ENCODE measurements around the gene VPS13D. TPM values are rescaled to one million over a fixed set of nuclear protein-coding genes. Genes with fewer than 3 reads are reported as not detected.
"Not testable (repeated sequence)": the region's sequence is repeated elsewhere in the genome, so short reads cannot be mapped to it uniquely, and the experiment has no call there.

VPS13D gene
- total and polyA plus RNA-seq, 2 of the 4 experiments (the other 2 are of a cell fraction): 9.0 to 16.3 TPM

DNA sequence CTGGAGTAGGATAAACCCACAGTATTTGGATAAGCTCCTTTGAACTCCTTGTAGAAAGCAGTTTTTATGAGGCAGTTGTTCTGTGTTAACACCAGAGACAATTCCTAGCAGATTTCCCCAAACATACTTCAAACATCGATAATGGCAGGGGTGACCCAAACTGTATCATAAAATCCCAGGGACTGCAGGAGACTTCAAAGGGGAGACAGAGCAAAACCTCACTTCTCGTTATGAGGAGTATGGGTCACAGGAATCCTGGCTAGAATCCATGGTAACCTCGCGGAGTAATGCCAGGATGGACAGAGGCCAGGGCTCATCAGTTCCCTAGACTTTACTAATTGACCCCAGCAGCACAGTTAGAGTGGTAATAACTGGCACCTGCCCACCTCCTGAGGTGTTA lies 240.2 kb downstream of the VPS13D start:
- Histone ChIP-seq H2AK9ac (replicated peaks; ENCODE audit: low read depth, low read length, poor library complexity) (no peak overlapping the region), H2AK5ac (ENCODE audit: low read depth, low read length) (no peak overlapping the region), H2BK15ac (ENCODE audit: low read depth, low read length) (peak overlapping the region; percentile 17; the same call in 1 of the 3 replicates), H3K14ac (replicated peaks; ENCODE audit: low read depth, low read length) (no peak overlapping the region; the same call in 1 of the 2 replicates), H4K8ac (ENCODE audit: low read depth in 2 of 2, low read length in 2 of 2) (no peak overlapping the region), H3K79me1 (ENCODE audit: low read depth in 1 of 2, low read length in 2 of 2) (peaks cover 2% of the 10 kb centered on the region in 2 experiments; a peak in 2 of 4 replicates), H3K4me1 (ENCODE audit: control insufficient read depth, insufficient read depth, low read length) (peaks cover 7% of the 10 kb centered on the region), H3K9me3 (ENCODE audit: control insufficient read depth, insufficient read depth, low read length) (no peaks in the 10 kb centered on the region), H3K4ac (ENCODE audit: low read depth, low read length) (peak overlapping the region; percentile 17; the same call in 1 of the 2 replicates), H3K56ac (ENCODE audit: extremely low read depth, insufficient read depth, low read length) (no peak overlapping the region), H2BK120ac (ENCODE audit: low read depth, low read length) (no peak overlapping the region; the same call in 1 of the 2 replicates), H2BK5ac (ENCODE audit: low read depth, low read length, poor library complexity, severe bottlenecking) (no peak overlapping the region), H3K4me2 (ENCODE audit: low read depth, low read length) (no peak overlapping the region), H3K23ac (ENCODE audit: low read depth, low read length) (no peak overlapping the region; the same call in 1 of the 2 replicates), H4K20me1 (ENCODE audit: insufficient read depth, low read length) (no peaks in the 10 kb centered on the region), H3K18ac (ENCODE audit: low read depth, low read length) (no peak overlapping the region), H3K27ac (ENCODE audit: insufficient read depth, low read length) (no peak overlapping the region), H4K91ac (ENCODE audit: insufficient read depth, low read depth, low read length) (no peak overlapping the region), H4K5ac (ENCODE audit: low read depth, low read length) (no peak overlapping the region), H2AFZ (replicated peaks; ENCODE audit: low read length, poor library complexity) (peak overlapping the region; percentile 24), H2BK20ac (ENCODE audit: low read depth, low read length) (no peak overlapping the region; the same call in 1 of the 2 replicates), H3K36me3 (ENCODE audit: control insufficient read depth, insufficient read depth, low read length) (no peaks in the 10 kb centered on the region), H3K4me3 (ENCODE audit: insufficient read depth, low read depth, low read length) (no peak overlapping the region), H3K27me3 (ENCODE audit: control insufficient read depth, insufficient read depth, low read length) (no peaks in the 10 kb centered on the region), H3K9ac (ENCODE audit: low read depth, low read length) (no peak overlapping the region), H3K9me1 (ENCODE audit: insufficient read depth, low read length) (peaks cover 4% of the 10 kb centered on the region)
- no peak for TF ChIP-seq MXI1 (IDR thresholded peaks at IDR 0.05; ENCODE audit: borderline replicate concordance, low read depth, low read length)
- TF ChIP-seq RCOR1 (IDR thresholded peaks at IDR 0.05; ENCODE audit: insufficient replicate concordance, low read length): no peak
- TF ChIP-seq, protein P1, sequence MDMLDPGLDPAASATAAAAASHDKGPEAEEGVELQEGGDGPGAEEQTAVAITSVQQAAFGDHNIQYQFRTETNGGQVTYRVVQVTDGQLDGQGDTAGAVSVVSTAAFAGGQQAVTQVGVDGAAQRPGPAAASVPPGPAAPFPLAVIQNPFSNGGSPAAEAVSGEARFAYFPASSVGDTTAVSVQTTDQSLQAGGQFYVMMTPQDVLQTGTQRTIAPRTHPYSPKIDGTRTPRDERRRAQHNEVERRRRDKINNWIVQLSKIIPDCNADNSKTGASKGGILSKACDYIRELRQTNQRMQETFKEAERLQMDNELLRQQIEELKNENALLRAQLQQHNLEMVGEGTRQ (IDR thresholded peaks at IDR 0.05; ENCODE audit: low read depth, low read length): no peak
- TF ChIP-seq CHD1 (IDR thresholded peaks at IDR 0.05; ENCODE audit: low read depth, low read length): no peak
- no peak for TF ChIP-seq NFE2L2 (IDR thresholded peaks at IDR 0.05; ENCODE audit: low read depth, low read length)
- TF ChIP-seq MAFK (IDR thresholded peaks at IDR 0.05; ENCODE audit: low read depth, low read length): no peak
- ChIA-PET CTCF (no interaction called here), POLR2A (ENCODE audit: unreplicated experiment) (no interaction called here)
- BruUV-seq (replicated peaks): no TSS peak
- ATAC-seq (ENCODE audit: low read depth) (no peak), DNase-seq (no peak)
- intact Hi-C loops (cut with micrococcal nuclease): no loop called here
- in situ Hi-C loops (cut with MboI; ENCODE audit: low sequenced_read_pairs): no loop called here
- dilution Hi-C loops (cut with HindIII; ENCODE audit: low sequenced_read_pairs, unreplicated experiment): no loop called here
- no CpG with 5 or more reads among the region's 4 CpGs for WGBS, 2 experiments (ENCODE audit: extremely low coverage in 2 of 2, insufficient read length in 1 of 2)

DNA sequence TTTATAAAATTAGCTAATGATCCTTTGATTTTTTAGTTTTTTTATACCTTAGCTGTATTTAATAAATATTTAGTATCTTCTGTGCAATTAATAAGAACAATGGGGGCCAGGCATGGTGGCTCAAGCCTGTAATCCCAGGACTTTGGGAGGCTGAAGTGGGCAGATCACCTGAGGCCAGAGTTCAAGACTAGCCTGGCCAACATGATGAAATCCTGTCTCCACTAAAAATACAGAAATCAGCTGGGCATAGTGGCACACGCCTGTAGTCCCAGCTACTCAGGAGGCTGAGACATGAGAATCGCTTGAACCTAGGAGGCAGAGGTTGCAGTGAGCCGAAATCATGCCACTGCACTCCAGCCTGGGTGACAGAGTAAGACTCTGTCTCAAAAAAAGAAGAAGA lies 241.1 kb downstream of the VPS13D start:
- H3K4me1 ChIP-seq (ENCODE audit: control insufficient read depth, insufficient read depth, low read length): peaks cover 12% of the 10 kb centered on the region
- H3K9ac ChIP-seq (ENCODE audit: low read depth, low read length); POLR2A ChIA-PET (ENCODE audit: unreplicated experiment); H2BK120ac ChIP-seq (ENCODE audit: low read depth, low read length); DNase-seq; CTCF ChIA-PET; H3K79me1 ChIP-seq (ENCODE audit: low read depth in 1 of 2, low read length in 2 of 2); H3K27ac ChIP-seq (ENCODE audit: insufficient read depth, low read length); H2AFZ ChIP-seq (replicated peaks; ENCODE audit: low read length, poor library complexity); H3K18ac ChIP-seq (ENCODE audit: low read depth, low read length); H4K20me1 ChIP-seq (ENCODE audit: insufficient read depth, low read length); H3K56ac ChIP-seq (ENCODE audit: extremely low read depth, insufficient read depth, low read length); intact Hi-C loops (cut with micrococcal nuclease); H4K8ac ChIP-seq (ENCODE audit: low read depth in 2 of 2, low read length in 2 of 2); ATAC-seq (ENCODE audit: low read depth); in situ Hi-C loops (cut with MboI; ENCODE audit: low sequenced_read_pairs); H3K4me2 ChIP-seq (ENCODE audit: low read depth, low read length); H2BK20ac ChIP-seq (ENCODE audit: low read depth, low read length); H3K9me1 ChIP-seq (ENCODE audit: insufficient read depth, low read length); H2BK5ac ChIP-seq (ENCODE audit: low read depth, low read length, poor library complexity, severe bottlenecking); H4K5ac ChIP-seq (ENCODE audit: low read depth, low read length); H3K4ac ChIP-seq (ENCODE audit: low read depth, low read length); H4K91ac ChIP-seq (ENCODE audit: insufficient read depth, low read depth, low read length); H3K27me3 ChIP-seq (ENCODE audit: control insufficient read depth, insufficient read depth, low read length); H3K14ac ChIP-seq (replicated peaks; ENCODE audit: low read depth, low read length); H3K23ac ChIP-seq (ENCODE audit: low read depth, low read length); BruUV-seq (replicated peaks); H2BK15ac ChIP-seq (ENCODE audit: low read depth, low read length); H2AK9ac ChIP-seq (replicated peaks; ENCODE audit: low read depth, low read length, poor library complexity); H2AK5ac ChIP-seq (ENCODE audit: low read depth, low read length); H3K4me3 ChIP-seq (ENCODE audit: insufficient read depth, low read depth, low read length); H3K36me3 ChIP-seq (ENCODE audit: control insufficient read depth, insufficient read depth, low read length); dilution Hi-C loops (cut with HindIII; ENCODE audit: low sequenced_read_pairs, unreplicated experiment); H3K9me3 ChIP-seq (ENCODE audit: control insufficient read depth, insufficient read depth, low read length): not testable (repeated sequence)
- no CpG with 5 or more reads among the region's 3 CpGs for WGBS, 2 experiments (ENCODE audit: extremely low coverage in 2 of 2, insufficient read length in 1 of 2)
